Transverse colon (tissue), 4 donors: ENCODE data around the gene VAMP5. TPM values are rescaled to one million over a fixed set of nuclear protein-coding genes. Genes with fewer than 3 reads are reported as not detected.

Experiments
- DNase-seq: peaks from one replicate; pipeline ENCODE4 v3.0.0-alpha.2; 2019
- H3K27ac ChIP-seq, 4 donors: fragments of 200-600 bp; sonication (generic); 2 replicates each; pipeline ENCODE4 v1.5.1; 2016 to 2018; ENCODE audit warnings: inconsistent platforms in 4 of 4
- H3K27me3 ChIP-seq: fragments of 200-600 bp; sonication (generic); 2 replicates; pipeline ENCODE4 v1.5.1; 2017; ENCODE audit warnings: inconsistent platforms
- H3K36me3 ChIP-seq, 4 donors: fragments of 200-600 bp; sonication (generic); 2 replicates each; pipeline ENCODE4 v1.5.1; 2017 to 2019; ENCODE audit warnings: inconsistent platforms in 4 of 4
- H3K4me1 ChIP-seq, 4 donors: fragments of 200-600 bp; sonication (generic); 2 replicates each; pipeline ENCODE4 v1.5.1; 2017 to 2020; ENCODE audit warnings: inconsistent platforms in 4 of 4
- H3K4me3 ChIP-seq, 4 donors: fragments of 200-600 bp; sonication (generic); 1 replicate in 1 of 4; 2 replicates in 3 of 4; pipeline versions ENCODE4 v1.5.1 to v1.6.1; 2017 to 2019; ENCODE audit warnings: inconsistent platforms in 4 of 4
- H3K9me3 ChIP-seq, 2 donors: fragments of 200-600 bp; sonication (generic); 2 replicates each; pipeline ENCODE4 v1.5.1; 2017 to 2019; ENCODE audit warnings: inconsistent platforms in 2 of 2
- EP300 ChIP-seq: sonication (generic); formaldehyde crosslinking; IDR thresholded peaks from one replicate; pipeline ENCODE4 v1.6.1; 2017; ENCODE audit warnings: antibody characterized with exemption, low read depth
- POLR2A ChIP-seq: fragments of 450-650 bp; IDR thresholded peaks from one replicate; pipeline ENCODE4 v1.6.1; 2016; ENCODE audit warnings: antibody characterized with exemption, mild to moderate bottlenecking, moderate library complexity
- POLR2AphosphoS5 ChIP-seq, 3 donors: sonication (generic); formaldehyde crosslinking; IDR thresholded peaks; one replicate each; pipeline ENCODE4 v1.6.1; 2016; ENCODE audit warnings: antibody characterized with exemption in 3 of 3
- WGBS, 2 donors: methylation state at CpG; one replicate each; pipeline ENCODE4 v1.1.5; 2018; ENCODE audit warnings: low coverage in 1 of 2; 5-methylcytosine and 5-hydroxymethylcytosine counted together
- in situ Hi-C, 4 donors: fragments of 200-750 bp; cut with MboI; loops; one replicate each; pipeline versions ENCODE4 v1.15.0 to v1.15.1; 2017; ENCODE audit warnings: low sequenced_read_pairs in 3 of 4, low pct_ligation_motif_present in 1 of 4, low pct_unique_long_range_greater_than_20kb in 1 of 4
- intact Hi-C: fragments of 100-400 bp; cut with DNase I; formaldehyde crosslinking; loops from one replicate; pipeline ENCODE4 v1.15.1; 2023; ENCODE audit warnings: low total_unique reads
- total RNA-seq, 4 donors: library from RNA; depleted of rRNA; stranded (reverse); fragments of >200 nt; gene quantifications; one replicate each; pipeline ENCODE4 v1.1.0, GENCODE V29; 2016
- TF ChIP-seq, protein P1 (sequence below), 5 experiments: fragments of 200-600 bp in 3 of 5; fragments of 450-650 bp in 2 of 5; sonication (generic) in 3 of 5; IDR thresholded peaks; 1 replicate in 2 of 5; 2 replicates in 3 of 5; pipeline ENCODE4 v1.5.1; 2016 to 2017; ENCODE audit warnings: antibody characterized with exemption in 5 of 5, inconsistent platforms in 3 of 5, mild to moderate bottlenecking in 2 of 5, moderate library complexity in 1 of 5

VAMP5 gene, protein sequence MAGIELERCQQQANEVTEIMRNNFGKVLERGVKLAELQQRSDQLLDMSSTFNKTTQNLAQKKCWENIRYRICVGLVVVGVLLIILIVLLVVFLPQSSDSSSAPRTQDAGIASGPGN
- total RNA-seq, result 10 to 100 TPM in 2 of 4 donors, 1 to 10 TPM in 1, not detected in 1; 9.4 to 26.9 (median 17.1) TPM

DNA sequence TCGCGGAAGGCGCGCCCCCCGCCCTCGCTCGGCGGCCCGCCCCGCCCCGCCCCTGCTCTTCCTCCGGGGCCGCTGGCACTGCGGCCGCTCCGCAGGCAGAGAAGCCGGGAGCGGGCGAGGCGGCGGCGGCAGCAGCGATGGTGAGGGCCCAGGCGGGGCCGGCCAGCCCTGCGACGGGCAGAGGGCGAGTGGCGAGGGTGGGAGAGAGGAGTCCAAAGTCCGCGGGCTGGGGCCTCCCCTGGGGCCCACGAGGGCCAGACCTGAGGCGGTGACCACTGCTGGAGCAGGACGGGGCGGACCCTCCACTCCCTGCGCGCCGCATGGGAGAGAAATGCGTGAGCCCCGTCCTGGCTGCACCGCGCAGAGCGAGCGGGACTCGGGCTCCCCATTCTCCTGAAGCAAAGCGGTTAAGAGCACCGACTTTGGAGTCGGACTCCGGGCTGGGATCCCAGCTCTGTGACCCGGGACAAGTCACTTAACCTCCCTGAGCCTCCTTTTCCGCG is at the start of gene VAMP5:
Gene VAMP5, plus strand, starts transcription at position 78 of the 503 bp plus-strand sequence. Its CDS starts 60 bp downstream, at position 138.
- no peaks in the 10 kb centered on the region for H3K36me3 ChIP-seq
- H3K4me1 ChIP-seq, result peaks cover 22 to 57% (median 29%) of the 10 kb centered on the region in 4 donors
- no peaks in the 10 kb centered on the region for H3K9me3 ChIP-seq
- intact Hi-C loops, result no loop called here
- H3K27ac ChIP-seq, result peak within 1 kb of the TSS; percentile 85 to 90 (median 86)
- peak within 1 kb of the TSS; percentile 30 to 57 (median 46) for H3K4me3 ChIP-seq
- H3K27me3 ChIP-seq, result no peaks in the 10 kb centered on the region
- 58% methylated on average over 36 of the region's 52 CpGs; no CpG with 5 or more reads in 1 of the 2 donors for WGBS, 2 donors
- in situ Hi-C loops, result no loop called here
- TF ChIP-seq POLR2A (peak; percentile 14), POLR2AphosphoS5 (IDR thresholded peaks at IDR 0.05) (peak in 2 of 3 donors; percentile 27 to 61), EP300 (no peak)
- DNase-seq, result peak; percentile 51

DNA sequence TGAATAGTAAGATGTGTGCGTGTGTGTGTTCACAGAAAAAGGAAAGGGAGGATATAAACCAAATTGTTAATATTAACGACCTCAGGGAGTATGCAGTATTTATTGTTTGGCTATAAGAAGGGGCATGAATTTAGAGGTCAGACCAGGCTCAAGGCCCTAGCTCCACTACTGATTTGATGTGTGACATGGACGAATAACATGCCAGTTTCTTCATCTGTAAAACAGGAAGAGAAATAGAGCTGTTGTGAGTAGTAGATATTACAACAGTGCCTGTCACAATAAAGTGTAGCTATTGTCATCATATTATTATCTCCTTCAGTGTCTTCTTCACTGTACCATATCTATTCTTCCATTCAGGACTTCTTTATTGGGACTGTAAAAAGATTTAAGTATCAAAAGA is 49.4 kb upstream of the VAMP5 start:
- in situ Hi-C loops (no loop called here), intact Hi-C loops (loop anchor here (5.0 kb wide), 1 partner anchor 98 kb away; no protein-coding TSS in a partner anchor)
- Histone ChIP-seq H3K27me3 (no peaks in the 10 kb centered on the region), H3K4me3 (no peak overlapping the region), H3K36me3 (no peaks in the 10 kb centered on the region), H3K9me3 (no peaks in the 10 kb centered on the region), H3K4me1 (peaks cover 12 to 32% (median 16%) of the 10 kb centered on the region in 4 donors), H3K27ac (peak overlapping the region in 2 of 4 donors; percentile 95 to 98)
- TF ChIP-seq EP300 (no peak), POLR2AphosphoS5 (IDR thresholded peaks at IDR 0.05) (no peak), POLR2A (no peak)
- TF ChIP-seq, protein P1, sequence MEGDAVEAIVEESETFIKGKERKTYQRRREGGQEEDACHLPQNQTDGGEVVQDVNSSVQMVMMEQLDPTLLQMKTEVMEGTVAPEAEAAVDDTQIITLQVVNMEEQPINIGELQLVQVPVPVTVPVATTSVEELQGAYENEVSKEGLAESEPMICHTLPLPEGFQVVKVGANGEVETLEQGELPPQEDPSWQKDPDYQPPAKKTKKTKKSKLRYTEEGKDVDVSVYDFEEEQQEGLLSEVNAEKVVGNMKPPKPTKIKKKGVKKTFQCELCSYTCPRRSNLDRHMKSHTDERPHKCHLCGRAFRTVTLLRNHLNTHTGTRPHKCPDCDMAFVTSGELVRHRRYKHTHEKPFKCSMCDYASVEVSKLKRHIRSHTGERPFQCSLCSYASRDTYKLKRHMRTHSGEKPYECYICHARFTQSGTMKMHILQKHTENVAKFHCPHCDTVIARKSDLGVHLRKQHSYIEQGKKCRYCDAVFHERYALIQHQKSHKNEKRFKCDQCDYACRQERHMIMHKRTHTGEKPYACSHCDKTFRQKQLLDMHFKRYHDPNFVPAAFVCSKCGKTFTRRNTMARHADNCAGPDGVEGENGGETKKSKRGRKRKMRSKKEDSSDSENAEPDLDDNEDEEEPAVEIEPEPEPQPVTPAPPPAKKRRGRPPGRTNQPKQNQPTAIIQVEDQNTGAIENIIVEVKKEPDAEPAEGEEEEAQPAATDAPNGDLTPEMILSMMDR (IDR thresholded peaks at IDR 0.05), result no peak
- 62 to 76% methylated on average over 3 of the region's 3 CpGs for WGBS, 2 donors
- no peak for DNase-seq

DNA sequence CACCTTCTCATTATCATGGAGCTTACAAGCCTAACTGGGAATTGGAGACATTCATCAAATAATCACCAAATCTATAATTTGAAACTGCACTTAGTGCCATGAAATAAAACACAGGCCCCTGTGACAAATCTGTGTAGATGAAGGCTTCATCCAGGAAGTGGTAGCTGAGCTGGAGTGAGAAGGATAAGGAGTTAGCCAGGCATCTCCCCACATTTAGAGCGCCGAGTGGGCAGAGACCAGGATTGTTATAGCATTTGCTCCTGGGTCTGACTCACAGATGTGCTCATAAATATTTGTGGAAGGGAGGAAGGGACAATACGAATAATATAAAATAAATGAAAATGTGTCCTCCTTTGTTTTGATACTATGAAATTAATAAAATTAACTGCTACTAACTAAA is 47.8 kb upstream of the VAMP5 start:
- H3K4me1 ChIP-seq, result peaks cover 12 to 43% (median 27%) of the 10 kb centered on the region in 4 donors
- H3K36me3 ChIP-seq, result peaks cover 0 to 5% (median 1%) of the 10 kb centered on the region in 4 donors
- in situ Hi-C loops, result no loop called here
- H3K27me3 ChIP-seq, result no peaks in the 10 kb centered on the region
- TF ChIP-seq POLR2A (no peak), POLR2AphosphoS5 (IDR thresholded peaks at IDR 0.05) (no peak), EP300 (no peak)
- TF ChIP-seq, protein P1 (IDR thresholded peaks at IDR 0.05), result no peak
- DNase-seq, result no peak
- no peaks in the 10 kb centered on the region for H3K9me3 ChIP-seq
- WGBS, 2 donors, result 75 to 89% methylated on average over 3 of the region's 3 CpGs
- intact Hi-C loops, result loop anchor here (5.0 kb wide), 1 partner anchor 99 kb away; no protein-coding TSS in a partner anchor
- H3K4me3 ChIP-seq, result no peak overlapping the region
- H3K27ac ChIP-seq, result peak overlapping the region; percentile 95 to 99 (median 98)

DNA sequence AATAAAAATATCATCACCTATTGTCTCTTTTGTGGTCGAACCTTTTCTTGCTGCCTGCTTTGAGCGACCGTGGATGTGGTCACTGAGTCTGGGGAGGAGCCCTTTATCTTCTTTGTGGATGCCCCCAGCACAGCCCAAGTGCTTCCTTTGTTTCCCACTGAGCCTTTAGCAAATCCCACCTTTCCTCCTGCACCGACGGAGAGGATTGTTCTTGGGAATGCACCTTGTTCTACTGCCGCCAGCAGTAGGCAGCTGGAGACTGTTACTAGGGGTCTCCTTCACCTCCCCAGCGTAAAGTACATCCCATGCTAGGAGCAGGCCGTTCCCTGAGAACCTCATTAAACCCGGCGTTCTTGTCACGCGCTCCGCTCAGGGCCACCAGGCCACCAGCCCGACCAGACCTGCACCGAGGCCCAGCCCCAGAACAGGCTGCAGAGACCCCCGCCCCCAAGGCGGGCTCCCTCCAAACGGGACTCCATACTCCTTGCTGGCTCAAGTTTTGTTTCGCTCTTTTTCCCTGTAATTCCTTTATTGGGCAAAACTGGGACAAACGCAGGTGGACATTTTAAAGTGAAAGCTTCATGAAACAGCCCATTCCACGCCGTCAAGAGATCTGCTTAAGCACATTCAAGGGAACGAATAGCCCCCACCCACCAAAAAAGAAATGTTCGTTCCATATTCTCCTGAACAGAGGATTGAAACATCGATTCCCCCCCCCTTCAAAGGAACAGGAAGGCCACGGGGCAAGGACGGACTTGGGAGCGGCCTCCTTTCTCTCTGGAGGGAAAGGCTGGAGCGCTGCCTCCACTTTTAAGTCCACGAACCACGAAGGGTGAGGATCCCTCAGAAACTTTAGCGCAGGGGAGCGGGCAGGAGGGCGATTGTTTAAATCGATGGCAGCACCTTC is 46.4 kb upstream of the VAMP5 start:
- no peaks in the 10 kb centered on the region for H3K9me3 ChIP-seq
- intact Hi-C loops (loop anchor here (5.0 kb wide), 1 partner anchor 101 kb away; no protein-coding TSS in a partner anchor), in situ Hi-C loops (no loop called here)
- H3K4me3 ChIP-seq, result peak overlapping the region; percentile 56 to 94 (median 72)
- H3K27me3 ChIP-seq, result no peaks in the 10 kb centered on the region
- WGBS, 2 donors, result 1 to 4% methylated on average over 9 to 34 of the region's 35 CpGs
- TF ChIP-seq, protein P1 (IDR thresholded peaks at IDR 0.05), result no peak
- TF ChIP-seq POLR2AphosphoS5 (IDR thresholded peaks at IDR 0.05) (peak; percentile 8 to 63 (median 60)), POLR2A (peak; percentile 4), EP300 (peak; percentile 3)
- peak; percentile 66 for DNase-seq
- peak overlapping the region; percentile 95 to 99 (median 98) for H3K27ac ChIP-seq
- H3K4me1 ChIP-seq, result peaks cover 13 to 56% (median 39%) of the 10 kb centered on the region in 4 donors
- peaks cover 0 to 19% (median 13%) of the 10 kb centered on the region in 4 donors for H3K36me3 ChIP-seq
